22Rv1 (cell line): ENCODE results near the gene FN3KRP.

Experiments used
- ZFX ChIP-seq: fragments of 450-650 bp; IDR thresholded peaks from 2 replicates; pipeline ENCODE4 v1.6.1; 2017; ENCODE audit warnings: antibody characterized with exemption, borderline replicate concordance
- TF ChIP-seq, protein P1 (sequence below): fragments of 450-650 bp; IDR thresholded peaks from 2 replicates; pipeline ENCODE4 v1.5.1; 2017; ENCODE audit warnings: mild to moderate bottlenecking

DNA sequence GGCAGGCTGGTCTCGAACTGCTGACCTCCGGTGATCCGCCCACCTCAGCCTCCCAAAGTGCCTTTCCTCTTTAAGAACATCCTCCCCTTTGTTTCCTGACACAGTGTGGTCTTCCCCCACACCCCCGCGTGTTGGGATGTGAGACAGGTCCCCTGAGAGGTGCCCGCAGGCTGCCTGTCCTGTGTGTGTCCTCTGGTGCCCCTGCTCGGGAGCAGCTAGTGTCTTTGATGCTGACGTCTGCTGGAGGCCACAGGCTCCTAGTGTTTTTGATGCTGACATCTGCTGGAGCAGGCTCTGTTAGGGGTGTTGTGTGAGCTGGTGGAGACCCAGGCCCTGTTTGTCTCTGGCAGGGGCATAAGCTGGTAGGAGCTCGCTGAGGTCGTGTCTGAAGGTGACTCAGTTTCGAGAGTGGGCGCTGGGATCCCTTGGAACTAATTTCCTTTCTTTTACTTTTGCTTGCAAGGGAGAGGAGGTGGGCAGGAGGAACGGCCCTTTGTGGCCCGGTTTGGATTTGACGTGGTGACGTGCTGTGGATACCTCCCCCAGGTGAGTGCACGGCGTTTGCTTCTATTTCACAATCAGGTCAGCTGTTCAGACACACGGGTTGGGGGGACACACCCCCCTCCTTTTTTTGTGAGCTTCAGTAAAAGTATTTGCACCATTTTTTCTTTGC, 6.0 kb downstream of the FN3KRP start:
- TF ChIP-seq, protein P1, sequence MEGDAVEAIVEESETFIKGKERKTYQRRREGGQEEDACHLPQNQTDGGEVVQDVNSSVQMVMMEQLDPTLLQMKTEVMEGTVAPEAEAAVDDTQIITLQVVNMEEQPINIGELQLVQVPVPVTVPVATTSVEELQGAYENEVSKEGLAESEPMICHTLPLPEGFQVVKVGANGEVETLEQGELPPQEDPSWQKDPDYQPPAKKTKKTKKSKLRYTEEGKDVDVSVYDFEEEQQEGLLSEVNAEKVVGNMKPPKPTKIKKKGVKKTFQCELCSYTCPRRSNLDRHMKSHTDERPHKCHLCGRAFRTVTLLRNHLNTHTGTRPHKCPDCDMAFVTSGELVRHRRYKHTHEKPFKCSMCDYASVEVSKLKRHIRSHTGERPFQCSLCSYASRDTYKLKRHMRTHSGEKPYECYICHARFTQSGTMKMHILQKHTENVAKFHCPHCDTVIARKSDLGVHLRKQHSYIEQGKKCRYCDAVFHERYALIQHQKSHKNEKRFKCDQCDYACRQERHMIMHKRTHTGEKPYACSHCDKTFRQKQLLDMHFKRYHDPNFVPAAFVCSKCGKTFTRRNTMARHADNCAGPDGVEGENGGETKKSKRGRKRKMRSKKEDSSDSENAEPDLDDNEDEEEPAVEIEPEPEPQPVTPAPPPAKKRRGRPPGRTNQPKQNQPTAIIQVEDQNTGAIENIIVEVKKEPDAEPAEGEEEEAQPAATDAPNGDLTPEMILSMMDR = no peak
- TF ChIP-seq ZFX = no peak
